Measurements from ENCODE around the gene DGCR8.

DNA sequence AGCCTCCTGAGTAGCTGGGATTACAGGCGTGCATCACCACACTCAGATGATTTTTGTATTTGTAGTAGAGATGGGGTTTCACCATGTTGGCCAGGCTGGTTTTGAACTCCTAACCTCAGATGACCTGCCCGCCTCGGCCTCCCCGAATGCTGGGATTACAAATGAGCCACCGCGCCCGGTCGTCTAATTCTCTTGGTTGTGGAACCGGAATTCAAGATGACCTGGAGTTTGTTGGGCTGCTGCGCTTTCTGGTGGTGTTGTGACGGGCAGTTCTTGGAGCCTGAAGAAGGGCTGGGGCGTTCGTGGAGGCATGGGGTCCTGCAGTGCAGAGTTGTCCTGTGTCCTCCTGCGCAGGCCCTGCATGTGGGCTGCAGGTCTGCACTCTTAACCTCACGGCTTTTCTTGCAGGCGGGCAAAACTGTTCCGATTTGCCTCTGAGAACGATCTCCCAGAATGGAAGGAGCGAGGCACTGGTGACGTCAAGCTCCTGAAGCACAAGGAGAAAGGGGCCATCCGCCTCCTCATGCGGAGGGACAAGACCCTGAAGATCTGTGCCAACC lies 41.9 kb downstream of the DGCR8 start:
- TF ChIP-seq, protein P1, sequence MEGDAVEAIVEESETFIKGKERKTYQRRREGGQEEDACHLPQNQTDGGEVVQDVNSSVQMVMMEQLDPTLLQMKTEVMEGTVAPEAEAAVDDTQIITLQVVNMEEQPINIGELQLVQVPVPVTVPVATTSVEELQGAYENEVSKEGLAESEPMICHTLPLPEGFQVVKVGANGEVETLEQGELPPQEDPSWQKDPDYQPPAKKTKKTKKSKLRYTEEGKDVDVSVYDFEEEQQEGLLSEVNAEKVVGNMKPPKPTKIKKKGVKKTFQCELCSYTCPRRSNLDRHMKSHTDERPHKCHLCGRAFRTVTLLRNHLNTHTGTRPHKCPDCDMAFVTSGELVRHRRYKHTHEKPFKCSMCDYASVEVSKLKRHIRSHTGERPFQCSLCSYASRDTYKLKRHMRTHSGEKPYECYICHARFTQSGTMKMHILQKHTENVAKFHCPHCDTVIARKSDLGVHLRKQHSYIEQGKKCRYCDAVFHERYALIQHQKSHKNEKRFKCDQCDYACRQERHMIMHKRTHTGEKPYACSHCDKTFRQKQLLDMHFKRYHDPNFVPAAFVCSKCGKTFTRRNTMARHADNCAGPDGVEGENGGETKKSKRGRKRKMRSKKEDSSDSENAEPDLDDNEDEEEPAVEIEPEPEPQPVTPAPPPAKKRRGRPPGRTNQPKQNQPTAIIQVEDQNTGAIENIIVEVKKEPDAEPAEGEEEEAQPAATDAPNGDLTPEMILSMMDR (IDR thresholded peaks at IDR 0.05): no peak
- TF ChIP-seq EZH2 (IDR thresholded peaks at IDR 0.05) (no peak), EZH2phosphoT487 (IDR thresholded peaks at IDR 0.05) (no peak)

All from neural progenitor cell (in vitro differentiated cells).